Ovary (tissue), 9 donors: ENCODE results near the gene IQCM. TPM values are rescaled to one million over a fixed set of nuclear protein-coding genes. Genes with fewer than 3 reads are reported as not detected.

Source experiments
- DNase-seq, 5 donors: peaks; one replicate each; pipeline ENCODE4 v3.0.0-alpha.2; 2019 to 2020
- H3K27ac ChIP-seq, 2 donors: fragments of 200-600 bp; one replicate each; pipeline versions ENCODE4 v1.5.1 to v1.8.0; 2019 to 2022
- H3K27me3 ChIP-seq: fragments of 200-600 bp; one replicate; pipeline ENCODE4 v1.8.0; 2022
- H3K36me3 ChIP-seq: fragments of 200-600 bp; sonication (generic); one replicate; pipeline ENCODE4 v1.5.1; 2019
- H3K4me1 ChIP-seq: one replicate; pipeline ENCODE4 v1.8.1; 2013; ENCODE audit warnings: mild to moderate bottlenecking, moderate library complexity; ENCODE audit not compliant: insufficient read depth
- H3K4me3 ChIP-seq: fragments of 200-600 bp; sonication (generic); one replicate; pipeline ENCODE4 v1.5.1; 2017
- H3K9me3 ChIP-seq, 2 donors: fragments of 200-600 bp in 1 of 2; sonication (generic) in 1 of 2; one replicate each; pipeline versions ENCODE4 v1.5.1 to v1.8.1; 2013 to 2019; ENCODE audit warnings: mild to moderate bottlenecking in 1 of 2, moderate library complexity in 1 of 2
- EP300 ChIP-seq: sonication (generic); formaldehyde crosslinking; IDR thresholded peaks from one replicate; pipeline ENCODE4 v1.6.1; 2017; ENCODE audit warnings: antibody characterized with exemption
- POLR2A ChIP-seq: fragments of 450-650 bp; IDR thresholded peaks from one replicate; pipeline ENCODE4 v1.6.1; 2017; ENCODE audit warnings: antibody characterized with exemption, mild to moderate bottlenecking, moderate library complexity
- WGBS, 3 donors: extraction: QIAGEN DNeasy Blood & Tissue Kit in 1 of 3; methylation state at CpG; one replicate each; pipeline versions ENCODE4 v1.1.5 to v1.1.7; 2013 to 2017; 5-methylcytosine and 5-hydroxymethylcytosine counted together
- intact Hi-C, 4 donors: fragments of 100-400 bp; cut with DNase I; formaldehyde crosslinking; loops; one replicate each; pipeline versions ENCODE4 v1.11.0 to v1.15.1; 2022 to 2023
- polyA plus RNA-seq, 2 donors: library from polyadenylated mRNA; stranded (reverse); fragments of 200-250 nt in 1 of 2; fragments of 350-450 nt in 1 of 2; fragmentation: Illumina TruSeq in 1 of 2; extraction: RNeasy Lipid Tissue Mini Kit (QIAGEN cat#74804) in 1 of 2; gene quantifications; one replicate each; pipeline ENCODE4 v1.2.3, GENCODE V29; 2013 to 2014
- total RNA-seq, 7 donors: library from RNA; depleted of rRNA in 2 of 7; stranded (reverse); fragments of >200 nt in 2 of 7; fragmentation: NEBNext Ultra II Directional in 3 of 7; extraction: Animal tissue kit (Norgen Biotek cat#: 25700) in 3 of 7; gene quantifications; one replicate each; pipeline versions ENCODE4 v1.1.0 to v1.2.4, GENCODE V29; 2016 to 2023
- TF ChIP-seq, protein P1 (sequence below), 3 donors: fragments of 450-650 bp in 2 of 3; fragments of 200-600 bp in 1 of 3; IDR thresholded peaks; one replicate each; pipeline versions ENCODE4 v1.5.1 to v1.8.0; 2016 to 2022; ENCODE audit warnings: antibody characterized with exemption in 3 of 3, mild to moderate bottlenecking in 1 of 3
- donor health status: DM: no; HTN: no; CAD: no; lungs with moderate emphysema.
- donor health status: DM: no; HTN: no; CAD: no.
- donor health status: Bipolar disorder and iron deficiency.
- donor health status: DM: yes; HTN: yes; CAD: no.
- donor health status: DM: no; HTN: no; CAD: no.
- donor health status: DM: yes; HTN: yes; CAD: no.

The IQCM gene
- total and polyA plus RNA-seq, 9 donors = not detected

DNA sequence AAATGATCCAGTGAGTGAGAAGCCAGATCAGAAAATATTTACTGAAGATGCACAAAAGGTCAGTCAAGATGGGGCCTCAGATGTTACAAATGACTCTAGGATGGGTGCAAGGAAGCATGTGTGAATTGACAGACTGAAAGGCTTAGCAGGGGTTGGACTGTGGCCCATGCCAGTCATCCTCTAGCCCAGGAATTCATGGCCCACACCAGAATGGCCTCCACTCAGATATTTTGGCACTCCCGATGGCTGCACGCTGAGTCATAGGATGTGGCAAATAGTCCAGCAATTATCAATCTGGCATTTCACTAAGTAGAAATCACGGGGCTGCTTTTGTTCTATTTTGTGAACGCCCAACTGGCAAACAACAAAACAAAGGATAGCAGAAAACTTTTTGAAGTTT lies 406.5 kb downstream of the IQCM start:
- no peaks in the 10 kb centered on the region for H3K4me1 ChIP-seq
- H3K27me3 ChIP-seq = no peaks in the 10 kb centered on the region
- TF ChIP-seq POLR2A (no peak), EP300 (no peak)
- TF ChIP-seq, protein P1, sequence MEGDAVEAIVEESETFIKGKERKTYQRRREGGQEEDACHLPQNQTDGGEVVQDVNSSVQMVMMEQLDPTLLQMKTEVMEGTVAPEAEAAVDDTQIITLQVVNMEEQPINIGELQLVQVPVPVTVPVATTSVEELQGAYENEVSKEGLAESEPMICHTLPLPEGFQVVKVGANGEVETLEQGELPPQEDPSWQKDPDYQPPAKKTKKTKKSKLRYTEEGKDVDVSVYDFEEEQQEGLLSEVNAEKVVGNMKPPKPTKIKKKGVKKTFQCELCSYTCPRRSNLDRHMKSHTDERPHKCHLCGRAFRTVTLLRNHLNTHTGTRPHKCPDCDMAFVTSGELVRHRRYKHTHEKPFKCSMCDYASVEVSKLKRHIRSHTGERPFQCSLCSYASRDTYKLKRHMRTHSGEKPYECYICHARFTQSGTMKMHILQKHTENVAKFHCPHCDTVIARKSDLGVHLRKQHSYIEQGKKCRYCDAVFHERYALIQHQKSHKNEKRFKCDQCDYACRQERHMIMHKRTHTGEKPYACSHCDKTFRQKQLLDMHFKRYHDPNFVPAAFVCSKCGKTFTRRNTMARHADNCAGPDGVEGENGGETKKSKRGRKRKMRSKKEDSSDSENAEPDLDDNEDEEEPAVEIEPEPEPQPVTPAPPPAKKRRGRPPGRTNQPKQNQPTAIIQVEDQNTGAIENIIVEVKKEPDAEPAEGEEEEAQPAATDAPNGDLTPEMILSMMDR (IDR thresholded peaks at IDR 0.05) = no peak
- H3K4me3 ChIP-seq = no peak overlapping the region
- no peak overlapping the region for H3K27ac ChIP-seq
- no peaks in the 10 kb centered on the region for H3K36me3 ChIP-seq
- no peaks in the 10 kb centered on the region for H3K9me3 ChIP-seq
- no peak for DNase-seq
- intact Hi-C loops = no loop called here
- WGBS, 3 donors = 24 to 39% (median 36%) methylated on average over 4 of the region's 4 CpGs

DNA sequence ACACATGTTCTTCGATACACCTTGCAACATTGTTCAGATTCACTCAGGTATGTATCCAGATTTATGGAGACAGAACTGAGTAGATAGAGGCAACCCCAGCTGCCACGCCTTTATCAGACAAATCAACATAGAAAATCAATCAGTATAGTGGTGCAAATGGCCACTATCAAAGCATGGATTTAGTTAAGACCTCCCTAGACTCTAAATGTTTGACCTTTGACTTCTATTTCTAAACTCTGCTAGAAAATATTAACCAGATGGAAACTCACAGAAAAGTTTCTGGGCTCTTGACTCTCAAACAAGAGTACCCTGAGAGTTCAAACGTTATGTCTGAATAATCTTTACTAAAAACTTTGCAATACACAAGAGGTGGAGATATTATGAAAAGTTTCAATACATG lies 411.5 kb downstream of the IQCM start:
- intact Hi-C loops = no loop called here

DNA sequence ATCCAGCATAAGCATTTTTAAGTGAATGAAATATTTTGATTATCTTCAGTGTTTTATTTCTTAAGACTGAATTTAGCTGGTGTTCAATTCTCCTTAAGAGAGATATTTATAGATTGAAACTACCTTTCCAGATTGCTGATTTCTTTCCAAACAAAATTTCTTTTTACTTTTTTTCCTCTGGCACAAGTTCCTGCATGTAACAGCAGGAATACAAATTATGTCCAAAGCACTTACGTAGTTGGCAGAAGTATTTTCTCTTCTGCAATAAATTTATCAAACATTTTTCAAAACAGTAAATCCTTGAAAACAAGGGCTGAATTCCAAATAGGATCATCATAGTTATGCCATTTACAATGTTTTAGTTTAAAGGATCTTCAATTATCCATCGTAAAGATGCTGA lies 412.6 kb downstream of the IQCM start:
- TF ChIP-seq, protein P1 (IDR thresholded peaks at IDR 0.05) = no peak
- TF ChIP-seq POLR2A = no peak
- no peak for TF ChIP-seq EP300
- H3K27me3 ChIP-seq = no peaks in the 10 kb centered on the region
- H3K4me1 ChIP-seq = no peaks in the 10 kb centered on the region
- no peak overlapping the region for H3K27ac ChIP-seq
- 10 to 21% (median 18%) methylated on average over 2 of the region's 2 CpGs for WGBS, 3 donors
- no peak overlapping the region for H3K4me3 ChIP-seq
- DNase-seq = no peak
- no peaks in the 10 kb centered on the region for H3K9me3 ChIP-seq
- H3K36me3 ChIP-seq = no peaks in the 10 kb centered on the region
- intact Hi-C loops = no loop called here

More for the DNA sequence above, 411.5 kb downstream of the IQCM start:
- DNase-seq = no peak
- TF ChIP-seq EP300 (no peak), POLR2A (no peak)
- TF ChIP-seq, protein P1 (IDR thresholded peaks at IDR 0.05) = no peak
- Histone ChIP-seq H3K4me3 (no peak overlapping the region), H3K36me3 (no peaks in the 10 kb centered on the region), H3K9me3 (no peaks in the 10 kb centered on the region), H3K27ac (no peak overlapping the region), H3K27me3 (no peaks in the 10 kb centered on the region), H3K4me1 (no peaks in the 10 kb centered on the region)
- 75 to 82% (median 81%) methylated on average over 3 of the region's 3 CpGs for WGBS, 3 donors

DNA sequence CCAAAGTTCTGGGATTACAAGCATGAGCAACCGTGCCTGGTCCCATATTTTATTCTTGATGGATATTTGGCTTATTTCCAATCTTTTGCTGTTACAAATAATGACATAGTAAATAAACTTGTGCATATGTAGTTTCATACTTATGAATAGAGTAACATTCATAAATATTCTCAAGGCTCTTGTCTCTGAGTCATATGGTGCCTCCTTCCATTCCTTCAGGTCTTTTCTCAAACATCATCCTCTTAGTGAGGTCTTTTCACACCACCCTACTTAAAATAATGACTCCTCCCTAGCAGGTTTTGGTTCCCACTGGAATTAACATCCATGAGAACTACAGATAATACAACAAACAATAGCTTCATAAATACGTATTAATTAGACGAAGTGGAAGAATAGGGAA lies 416.6 kb downstream of the IQCM start:
- WGBS, 3 donors = 33 to 49% (median 34%) methylated on average over 3 of the region's 3 CpGs
- Histone ChIP-seq H3K27me3 (no peaks in the 10 kb centered on the region), H3K4me3 (no peak overlapping the region), H3K4me1 (no peaks in the 10 kb centered on the region), H3K36me3 (no peaks in the 10 kb centered on the region), H3K9me3 (no peaks in the 10 kb centered on the region), H3K27ac (no peak overlapping the region)
- no peak for TF ChIP-seq EP300
- TF ChIP-seq, protein P1 (IDR thresholded peaks at IDR 0.05) = no peak
- no peak for TF ChIP-seq POLR2A
- intact Hi-C loops = no loop called here
- no peak for DNase-seq
